GM11168 (cell line): ENCODE data around the gene ACBD6.
"Not testable (repeated sequence)": the region's sequence is repeated elsewhere in the genome, so short reads cannot be mapped to it uniquely, and the experiment has no call there.

Source experiments
- in situ Hi-C: fragments of 300-500 bp; cut with MboI; formaldehyde crosslinking; loops from one replicate; pipeline ENCODE4 v1.12.0; 2022; ENCODE audit warnings: low sequenced_read_pairs; ENCODE audit not compliant: unreplicated experiment

Gene ACBD6

GRCh38 chr1:180502361-180503279 lies at the start of gene ACBD6:
Gene ACBD6, minus strand, starts transcription at chr1:180502577. Its CDS starts 311 bp downstream, at chr1:180502266.
- in situ Hi-C loops: no loop called here

- in situ Hi-C loops: no loop called here
Observed at GRCh38 chr1:180551997-180552396, 49.6 kb upstream of the ACBD6 start.

GRCh38 chr1:180550241-180550640 lies 47.9 kb upstream of the ACBD6 start:
- in situ Hi-C loops: no loop called here

- in situ Hi-C loops: not testable (repeated sequence)
Observed at GRCh38 chr1:180549770-180550169, 47.4 kb upstream of the ACBD6 start.

- in situ Hi-C loops: no loop called here
Observed at GRCh38 chr1:180548686-180549317, 46.4 kb upstream of the ACBD6 start.

GRCh38 chr1:180545991-180546390 lies 43.6 kb upstream of the ACBD6 start:
- in situ Hi-C loops: no loop called here

- in situ Hi-C loops: no loop called here
Observed at GRCh38 chr1:180544050-180544449, 41.7 kb upstream of the ACBD6 start.

- in situ Hi-C loops: no loop called here
Observed at GRCh38 chr1:180542838-180543145, 40.4 kb upstream of the ACBD6 start.

GRCh38 chr1:180542113-180542837 lies 39.9 kb upstream of the ACBD6 start:
- in situ Hi-C loops: no loop called here

- in situ Hi-C loops: no loop called here
Observed at GRCh38 chr1:180540697-180541594, 38.6 kb upstream of the ACBD6 start.

- in situ Hi-C loops: loop anchor here (5.0 kb wide), 1 partner anchor 318 kb away; no protein-coding TSS in a partner anchor
Observed at GRCh38 chr1:180539136-180539535, 36.8 kb upstream of the ACBD6 start.

GRCh38 chr1:180536821-180537372 lies 34.5 kb upstream of the ACBD6 start:
- in situ Hi-C loops: loop anchor here (5.0 kb wide), 1 partner anchor 320 kb away; no protein-coding TSS in a partner anchor

- in situ Hi-C loops: loop anchor here (5.0 kb wide), 1 partner anchor 322 kb away; no protein-coding TSS in a partner anchor
Observed at GRCh38 chr1:180535418-180535999, 33.1 kb upstream of the ACBD6 start.

- in situ Hi-C loops: no loop called here
Observed at GRCh38 chr1:180534214-180534613, 31.8 kb upstream of the ACBD6 start.

- in situ Hi-C loops: no loop called here
Observed at GRCh38 chr1:180533266-180533987, 31.1 kb upstream of the ACBD6 start.

- in situ Hi-C loops: no loop called here
Observed at GRCh38 chr1:180532854-180533253, 30.5 kb upstream of the ACBD6 start.

- in situ Hi-C loops: no loop called here
Observed at GRCh38 chr1:180530501-180530900, 28.1 kb upstream of the ACBD6 start.

- in situ Hi-C loops: no loop called here
Observed at GRCh38 chr1:180528868-180529470, 26.6 kb upstream of the ACBD6 start.
